GM23338 (cell line): ENCODE measurements around the gene FBXL5. TPM values are rescaled to one million over a fixed set of nuclear protein-coding genes. Genes with fewer than 3 reads are reported as not detected.
A peak's percentile ranks its signal among the peaks of the same experiment; 100 is the strongest.

Source experiments
- ATAC-seq: fragments of 200-7000 bp; cut with Tn5 transposase; 3 replicates; pipeline ENCODE4 v1.9.1; 2020
- DNase-seq: peaks from one replicate; pipeline ENCODE4 v3.0.0-alpha.2; 2015; ENCODE audit warnings: low spot score
- H2AFZ ChIP-seq: fragments of 200-600 bp; sonication (generic); 2 replicates; pipeline ENCODE4 v1.8.0; 2016; ENCODE audit warnings: antibody characterized with exemption, mild to moderate bottlenecking, moderate library complexity
- H3F3A ChIP-seq: fragments of 200-600 bp; sonication (generic); replicated peaks from 2 replicates; pipeline ENCODE4 v1.8.0; 2017; ENCODE audit warnings: antibody characterized with exemption, mixed run types, low read depth
- H3K27ac ChIP-seq: fragments of 200-600 bp; sonication (generic); 2 replicates; pipeline ENCODE4 v1.6.1; 2016; ENCODE audit warnings: low read depth
- H3K27me3 ChIP-seq: fragments of 200-600 bp; sonication (generic); 2 replicates; pipeline ENCODE4 v1.8.0; 2016; ENCODE audit warnings: mild to moderate bottlenecking, mixed run types, moderate library complexity; ENCODE audit not compliant: insufficient read depth
- H3K36me3 ChIP-seq: fragments of 200-600 bp; sonication (generic); 2 replicates; pipeline ENCODE4 v1.8.0; 2016; ENCODE audit warnings: mild to moderate bottlenecking; ENCODE audit not compliant: insufficient read depth
- H3K4me1 ChIP-seq: fragments of 200-600 bp; sonication (generic); 2 replicates; pipeline ENCODE4 v1.8.0; 2016; ENCODE audit warnings: mild to moderate bottlenecking, moderate library complexity; ENCODE audit not compliant: insufficient read depth
- H3K4me2 ChIP-seq: fragments of 200-600 bp; sonication (generic); 2 replicates; pipeline ENCODE4 v1.7.1; 2017; ENCODE audit warnings: mixed run types
- H3K4me3 ChIP-seq: fragments of 200-600 bp; sonication (generic); 2 replicates; pipeline ENCODE4 v1.6.1; 2016; ENCODE audit warnings: mixed run types
- H3K79me2 ChIP-seq: fragments of 200-600 bp; sonication (generic); replicated peaks from 2 replicates; pipeline ENCODE4 v1.8.0; 2017; ENCODE audit warnings: mild to moderate bottlenecking; ENCODE audit not compliant: insufficient read depth
- H3K9me2 ChIP-seq: fragments of 200-600 bp; sonication (generic); 2 replicates; pipeline ENCODE4 v1.8.0; 2017; ENCODE audit not compliant: insufficient read depth
- H4K20me1 ChIP-seq: fragments of 200-600 bp; sonication (generic); replicated peaks from 2 replicates; pipeline ENCODE4 v1.8.0; 2017; ENCODE audit warnings: mild to moderate bottlenecking; ENCODE audit not compliant: insufficient read depth
- H3K27ac Mint-ChIP-seq: 2 replicates; pipeline ENCODE4 v1.8.0; 2020; ENCODE audit warnings: inconsistent platforms, mild to moderate bottlenecking, moderate library complexity, mixed read lengths
- H3K27me3 Mint-ChIP-seq: 3 replicates; pipeline ENCODE4 v1.8.0; 2022; ENCODE audit warnings: low read depth, mild to moderate bottlenecking, moderate library complexity, mixed read lengths, inconsistent platforms; ENCODE audit not compliant: insufficient read depth, poor library complexity
- H3K36me3 Mint-ChIP-seq: 3 replicates; pipeline ENCODE4 v1.8.0; 2021; ENCODE audit warnings: low read depth, mild to moderate bottlenecking, inconsistent platforms, moderate library complexity, mixed read lengths
- H3K4me1 Mint-ChIP-seq: 3 replicates; pipeline ENCODE4 v1.8.0; 2020; ENCODE audit warnings: mild to moderate bottlenecking, inconsistent platforms, mixed read lengths
- H3K4me3 Mint-ChIP-seq: 3 replicates; pipeline ENCODE4 v1.8.0; 2021; ENCODE audit warnings: moderate library complexity, mild to moderate bottlenecking, inconsistent platforms, mixed read lengths
- H3K9me3 Mint-ChIP-seq: 3 replicates; pipeline ENCODE4 v1.8.0; 2020; ENCODE audit warnings: moderate library complexity, mild to moderate bottlenecking, inconsistent platforms, mixed read lengths
- CREB1 ChIP-seq: fragments of 250-450 bp; sonication (Bioruptor Pico); IDR thresholded peaks from 2 replicates; pipeline ENCODE4 v1.5.0; 2020; ENCODE audit warnings: low read depth, mild to moderate bottlenecking, moderate library complexity
- EZH2 ChIP-seq: fragments of 200-600 bp; sonication (generic); IDR thresholded peaks from one replicate; pipeline ENCODE4 v1.8.0; 2017; ENCODE audit warnings: antibody characterized with exemption, mild to moderate bottlenecking, low read depth; ENCODE audit not compliant: unreplicated experiment
- EZH2phosphoT487 ChIP-seq: fragments of 200-600 bp; sonication (generic); IDR thresholded peaks from one replicate; pipeline ENCODE4 v1.8.1; 2018; ENCODE audit warnings: antibody characterized with exemption; ENCODE audit not compliant: unreplicated experiment
- JUNB ChIP-seq: IDR thresholded peaks from one replicate; pipeline ENCODE4 v1.6.1; 2016; ENCODE audit warnings: antibody characterized with exemption; ENCODE audit not compliant: unreplicated experiment
- NANOG ChIP-seq: IDR thresholded peaks from 2 replicates; pipeline ENCODE4 v1.6.1; 2016; ENCODE audit warnings: antibody characterized with exemption, borderline replicate concordance
- POLR2AphosphoS5 ChIP-seq: IDR thresholded peaks from 2 replicates; pipeline ENCODE4 v1.6.1; 2016; ENCODE audit warnings: antibody characterized with exemption, low read depth
- STAT1 ChIP-seq: IDR thresholded peaks from one replicate; pipeline ENCODE4 v1.6.1; 2016; ENCODE audit warnings: antibody characterized with exemption; ENCODE audit not compliant: unreplicated experiment
- ZNF114 ChIP-seq: fragments of 250-450 bp; sonication (Bioruptor Pico); IDR thresholded peaks from 2 replicates; pipeline ENCODE4 v1.5.0; 2020; ENCODE audit warnings: mild to moderate bottlenecking, moderate library complexity
- ZNF331 ChIP-seq: fragments of 250-450 bp; sonication (Bioruptor Pico); IDR thresholded peaks from 2 replicates; pipeline ENCODE4 v1.5.0; 2020; ENCODE audit warnings: low read depth, mild to moderate bottlenecking, moderate library complexity
- polyA plus RNA-seq: library from polyadenylated mRNA; unstranded; fragments of >200 nt; fragmentation: Nextera tagmentation; extraction: Ambion mirVana; gene quantifications from 2 replicates; pipeline ENCODE4 v1.2.1, GENCODE V29; 2016
- total RNA-seq: library from RNA; depleted of rRNA; stranded (reverse); fragments of >200 nt; shearing (Covaris generic); gene quantifications from 2 replicates; pipeline ENCODE4 v1.2.3, GENCODE V29; 2014
- TF ChIP-seq, protein P1 (sequence below): IDR thresholded peaks from 2 replicates; pipeline ENCODE4 v1.6.1; 2016; ENCODE audit warnings: antibody characterized with exemption
- TF ChIP-seq, protein P2 (sequence below): IDR thresholded peaks from one replicate; pipeline ENCODE4 v1.6.1; 2018; ENCODE audit warnings: antibody characterized with exemption; ENCODE audit not compliant: unreplicated experiment
- TF ChIP-seq, protein P3 (sequence below), 2 experiments: fragments of 200-600 bp in 1 of 2; sonication (generic) in 1 of 2; conservative IDR thresholded peaks; 2 replicates each; pipeline versions ENCODE4 v1.5.1 to v1.6.1; 2016 to 2017; ENCODE audit warnings: antibody characterized with exemption in 2 of 2, low read depth in 2 of 2, mild to moderate bottlenecking in 2 of 2, moderate library complexity in 1 of 2
- TF ChIP-seq, protein P4 (sequence below): fragments of 250-450 bp; sonication (Bioruptor Pico); IDR thresholded peaks from 2 replicates; pipeline ENCODE4 v1.5.0; 2020; ENCODE audit warnings: mild to moderate bottlenecking, moderate library complexity

FBXL5 gene
- total and polyA plus RNA-seq, 2 experiments from 2014 or later = 55.7 to 81.9 TPM

DNA sequence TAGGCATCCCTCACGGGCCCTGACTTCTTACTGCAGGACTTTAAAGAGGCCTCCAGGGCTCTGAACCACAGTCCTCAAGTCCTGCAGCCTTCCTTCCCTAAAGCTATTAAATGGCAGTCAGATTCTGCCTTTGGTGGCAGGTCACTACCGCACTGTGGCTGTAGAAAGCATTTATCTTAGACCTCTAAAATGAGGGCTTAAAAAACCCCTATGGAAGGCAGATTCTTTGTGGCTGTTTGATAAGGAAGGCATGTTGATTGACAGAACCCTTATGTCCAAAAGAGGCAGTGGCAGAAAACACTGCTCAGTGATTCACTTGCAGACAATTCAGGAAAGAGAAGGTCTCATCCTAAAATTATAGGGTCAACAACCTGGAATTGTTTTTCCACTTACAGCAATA is 79.2 kb downstream of the FBXL5 start:
- Histone ChIP-seq H3K27me3 (no peaks in the 10 kb centered on the region), H3K36me3 (no peaks in the 10 kb centered on the region), H3K4me2 (no peak overlapping the region), H2AFZ (no peak overlapping the region), H3K79me2 (no peaks in the 10 kb centered on the region), H3K9me2 (no peaks in the 10 kb centered on the region), H4K20me1 (no peaks in the 10 kb centered on the region), H3K4me1 (no peaks in the 10 kb centered on the region; the same call in 1 of the 2 replicates), H3F3A (no peaks in the 10 kb centered on the region), H3K27ac (no peak overlapping the region), H3K4me3 (no peak overlapping the region)
- DNase-seq (no peak), ATAC-seq (peak; percentile 36; the same call in 2 of the 3 replicates)
- no peak overlapping the region; the same call in 1 of the 2 replicates for H3K27ac Mint-ChIP-seq
- H3K27me3 Mint-ChIP-seq = no peaks in the 10 kb centered on the region
- no peak overlapping the region for H3K4me3 Mint-ChIP-seq
- TF ChIP-seq, protein P1, sequence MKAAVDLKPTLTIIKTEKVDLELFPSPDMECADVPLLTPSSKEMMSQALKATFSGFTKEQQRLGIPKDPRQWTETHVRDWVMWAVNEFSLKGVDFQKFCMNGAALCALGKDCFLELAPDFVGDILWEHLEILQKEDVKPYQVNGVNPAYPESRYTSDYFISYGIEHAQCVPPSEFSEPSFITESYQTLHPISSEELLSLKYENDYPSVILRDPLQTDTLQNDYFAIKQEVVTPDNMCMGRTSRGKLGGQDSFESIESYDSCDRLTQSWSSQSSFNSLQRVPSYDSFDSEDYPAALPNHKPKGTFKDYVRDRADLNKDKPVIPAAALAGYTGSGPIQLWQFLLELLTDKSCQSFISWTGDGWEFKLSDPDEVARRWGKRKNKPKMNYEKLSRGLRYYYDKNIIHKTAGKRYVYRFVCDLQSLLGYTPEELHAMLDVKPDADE = no peak
- TF ChIP-seq, protein P2, sequence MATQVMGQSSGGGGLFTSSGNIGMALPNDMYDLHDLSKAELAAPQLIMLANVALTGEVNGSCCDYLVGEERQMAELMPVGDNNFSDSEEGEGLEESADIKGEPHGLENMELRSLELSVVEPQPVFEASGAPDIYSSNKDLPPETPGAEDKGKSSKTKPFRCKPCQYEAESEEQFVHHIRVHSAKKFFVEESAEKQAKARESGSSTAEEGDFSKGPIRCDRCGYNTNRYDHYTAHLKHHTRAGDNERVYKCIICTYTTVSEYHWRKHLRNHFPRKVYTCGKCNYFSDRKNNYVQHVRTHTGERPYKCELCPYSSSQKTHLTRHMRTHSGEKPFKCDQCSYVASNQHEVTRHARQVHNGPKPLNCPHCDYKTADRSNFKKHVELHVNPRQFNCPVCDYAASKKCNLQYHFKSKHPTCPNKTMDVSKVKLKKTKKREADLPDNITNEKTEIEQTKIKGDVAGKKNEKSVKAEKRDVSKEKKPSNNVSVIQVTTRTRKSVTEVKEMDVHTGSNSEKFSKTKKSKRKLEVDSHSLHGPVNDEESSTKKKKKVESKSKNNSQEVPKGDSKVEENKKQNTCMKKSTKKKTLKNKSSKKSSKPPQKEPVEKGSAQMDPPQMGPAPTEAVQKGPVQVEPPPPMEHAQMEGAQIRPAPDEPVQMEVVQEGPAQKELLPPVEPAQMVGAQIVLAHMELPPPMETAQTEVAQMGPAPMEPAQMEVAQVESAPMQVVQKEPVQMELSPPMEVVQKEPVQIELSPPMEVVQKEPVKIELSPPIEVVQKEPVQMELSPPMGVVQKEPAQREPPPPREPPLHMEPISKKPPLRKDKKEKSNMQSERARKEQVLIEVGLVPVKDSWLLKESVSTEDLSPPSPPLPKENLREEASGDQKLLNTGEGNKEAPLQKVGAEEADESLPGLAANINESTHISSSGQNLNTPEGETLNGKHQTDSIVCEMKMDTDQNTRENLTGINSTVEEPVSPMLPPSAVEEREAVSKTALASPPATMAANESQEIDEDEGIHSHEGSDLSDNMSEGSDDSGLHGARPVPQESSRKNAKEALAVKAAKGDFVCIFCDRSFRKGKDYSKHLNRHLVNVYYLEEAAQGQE = no peak
- TF ChIP-seq JUNB (no peak), STAT1 (no peak), ZNF114 (no peak), EZH2phosphoT487 (no peak), NANOG (no peak), CREB1 (CRISPR knock-in tag) (no peak), EZH2 (no peak), ZNF331 (CRISPR knock-in tag) (no peak), POLR2AphosphoS5 (no peak)
- TF ChIP-seq, protein P3, sequence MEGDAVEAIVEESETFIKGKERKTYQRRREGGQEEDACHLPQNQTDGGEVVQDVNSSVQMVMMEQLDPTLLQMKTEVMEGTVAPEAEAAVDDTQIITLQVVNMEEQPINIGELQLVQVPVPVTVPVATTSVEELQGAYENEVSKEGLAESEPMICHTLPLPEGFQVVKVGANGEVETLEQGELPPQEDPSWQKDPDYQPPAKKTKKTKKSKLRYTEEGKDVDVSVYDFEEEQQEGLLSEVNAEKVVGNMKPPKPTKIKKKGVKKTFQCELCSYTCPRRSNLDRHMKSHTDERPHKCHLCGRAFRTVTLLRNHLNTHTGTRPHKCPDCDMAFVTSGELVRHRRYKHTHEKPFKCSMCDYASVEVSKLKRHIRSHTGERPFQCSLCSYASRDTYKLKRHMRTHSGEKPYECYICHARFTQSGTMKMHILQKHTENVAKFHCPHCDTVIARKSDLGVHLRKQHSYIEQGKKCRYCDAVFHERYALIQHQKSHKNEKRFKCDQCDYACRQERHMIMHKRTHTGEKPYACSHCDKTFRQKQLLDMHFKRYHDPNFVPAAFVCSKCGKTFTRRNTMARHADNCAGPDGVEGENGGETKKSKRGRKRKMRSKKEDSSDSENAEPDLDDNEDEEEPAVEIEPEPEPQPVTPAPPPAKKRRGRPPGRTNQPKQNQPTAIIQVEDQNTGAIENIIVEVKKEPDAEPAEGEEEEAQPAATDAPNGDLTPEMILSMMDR (conservative IDR thresholded peaks at IDR 0.05; ENCODE audit: low read depth in 2 of 2) = no peak
- TF ChIP-seq, protein P4, sequence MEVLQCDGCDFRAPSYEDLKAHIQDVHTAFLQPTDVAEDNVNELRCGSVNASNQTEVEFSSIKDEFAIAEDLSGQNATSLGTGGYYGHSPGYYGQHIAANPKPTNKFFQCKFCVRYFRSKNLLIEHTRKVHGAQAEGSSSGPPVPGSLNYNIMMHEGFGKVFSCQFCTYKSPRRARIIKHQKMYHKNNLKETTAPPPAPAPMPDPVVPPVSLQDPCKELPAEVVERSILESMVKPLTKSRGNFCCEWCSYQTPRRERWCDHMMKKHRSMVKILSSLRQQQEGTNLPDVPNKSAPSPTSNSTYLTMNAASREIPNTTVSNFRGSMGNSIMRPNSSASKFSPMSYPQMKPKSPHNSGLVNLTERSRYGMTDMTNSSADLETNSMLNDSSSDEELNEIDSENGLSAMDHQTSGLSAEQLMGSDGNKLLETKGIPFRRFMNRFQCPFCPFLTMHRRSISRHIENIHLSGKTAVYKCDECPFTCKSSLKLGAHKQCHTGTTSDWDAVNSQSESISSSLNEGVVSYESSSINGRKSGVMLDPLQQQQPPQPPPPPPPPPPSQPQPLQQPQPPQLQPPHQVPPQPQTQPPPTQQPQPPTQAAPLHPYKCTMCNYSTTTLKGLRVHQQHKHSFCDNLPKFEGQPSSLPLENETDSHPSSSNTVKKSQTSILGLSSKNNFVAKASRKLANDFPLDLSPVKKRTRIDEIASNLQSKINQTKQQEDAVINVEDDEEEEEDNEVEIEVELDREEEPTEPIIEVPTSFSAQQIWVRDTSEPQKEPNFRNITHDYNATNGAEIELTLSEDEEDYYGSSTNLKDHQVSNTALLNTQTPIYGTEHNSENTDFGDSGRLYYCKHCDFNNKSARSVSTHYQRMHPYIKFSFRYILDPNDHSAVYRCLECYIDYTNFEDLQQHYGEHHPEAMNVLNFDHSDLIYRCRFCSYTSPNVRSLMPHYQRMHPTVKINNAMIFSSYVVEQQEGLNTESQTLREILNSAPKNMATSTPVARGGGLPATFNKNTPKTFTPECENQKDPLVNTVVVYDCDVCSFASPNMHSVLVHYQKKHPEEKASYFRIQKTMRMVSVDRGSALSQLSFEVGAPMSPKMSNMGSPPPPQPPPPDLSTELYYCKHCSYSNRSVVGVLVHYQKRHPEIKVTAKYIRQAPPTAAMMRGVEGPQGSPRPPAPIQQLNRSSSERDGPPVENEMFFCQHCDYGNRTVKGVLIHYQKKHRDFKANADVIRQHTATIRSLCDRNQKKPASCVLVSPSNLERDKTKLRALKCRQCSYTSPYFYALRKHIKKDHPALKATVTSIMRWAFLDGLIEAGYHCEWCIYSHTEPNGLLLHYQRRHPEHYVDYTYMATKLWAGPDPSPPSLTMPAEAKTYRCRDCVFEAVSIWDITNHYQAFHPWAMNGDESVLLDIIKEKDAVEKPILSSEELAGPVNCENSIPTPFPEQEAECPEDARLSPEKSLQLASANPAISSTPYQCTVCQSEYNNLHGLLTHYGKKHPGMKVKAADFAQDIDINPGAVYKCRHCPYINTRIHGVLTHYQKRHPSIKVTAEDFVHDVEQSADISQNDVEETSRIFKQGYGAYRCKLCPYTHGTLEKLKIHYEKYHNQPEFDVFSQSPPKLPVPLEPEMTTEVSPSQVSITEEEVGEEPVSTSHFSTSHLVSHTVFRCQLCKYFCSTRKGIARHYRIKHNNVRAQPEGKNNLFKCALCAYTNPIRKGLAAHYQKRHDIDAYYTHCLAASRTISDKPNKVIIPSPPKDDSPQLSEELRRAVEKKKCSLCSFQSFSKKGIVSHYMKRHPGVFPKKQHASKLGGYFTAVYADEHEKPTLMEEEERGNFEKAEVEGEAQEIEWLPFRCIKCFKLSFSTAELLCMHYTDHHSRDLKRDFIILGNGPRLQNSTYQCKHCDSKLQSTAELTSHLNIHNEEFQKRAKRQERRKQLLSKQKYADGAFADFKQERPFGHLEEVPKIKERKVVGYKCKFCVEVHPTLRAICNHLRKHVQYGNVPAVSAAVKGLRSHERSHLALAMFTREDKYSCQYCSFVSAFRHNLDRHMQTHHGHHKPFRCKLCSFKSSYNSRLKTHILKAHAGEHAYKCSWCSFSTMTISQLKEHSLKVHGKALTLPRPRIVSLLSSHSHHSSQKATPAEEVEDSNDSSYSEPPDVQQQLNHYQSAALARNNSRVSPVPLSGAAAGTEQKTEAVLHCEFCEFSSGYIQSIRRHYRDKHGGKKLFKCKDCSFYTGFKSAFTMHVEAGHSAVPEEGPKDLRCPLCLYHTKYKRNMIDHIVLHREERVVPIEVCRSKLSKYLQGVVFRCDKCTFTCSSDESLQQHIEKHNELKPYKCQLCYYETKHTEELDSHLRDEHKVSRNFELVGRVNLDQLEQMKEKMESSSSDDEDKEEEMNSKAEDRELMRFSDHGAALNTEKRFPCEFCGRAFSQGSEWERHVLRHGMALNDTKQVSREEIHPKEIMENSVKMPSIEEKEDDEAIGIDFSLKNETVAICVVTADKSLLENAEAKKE (CRISPR knock-in tag) = no peak
- no peaks in the 10 kb centered on the region for H3K9me3 Mint-ChIP-seq
- no peaks in the 10 kb centered on the region for H3K36me3 Mint-ChIP-seq
- no peaks in the 10 kb centered on the region for H3K4me1 Mint-ChIP-seq
